ENCODE measurements around the gene PHF23. TPM values are rescaled to one million over a fixed set of nuclear protein-coding genes. Genes with fewer than 3 reads are reported as not detected.

PHF23 gene
- total and polyA plus RNA-seq, 9 of the 15 experiments (the other 6 are each of a cell fraction or from before 2014, with no cell fraction given), result 7.4 to 87.5 (median 33.7) TPM

DNA sequence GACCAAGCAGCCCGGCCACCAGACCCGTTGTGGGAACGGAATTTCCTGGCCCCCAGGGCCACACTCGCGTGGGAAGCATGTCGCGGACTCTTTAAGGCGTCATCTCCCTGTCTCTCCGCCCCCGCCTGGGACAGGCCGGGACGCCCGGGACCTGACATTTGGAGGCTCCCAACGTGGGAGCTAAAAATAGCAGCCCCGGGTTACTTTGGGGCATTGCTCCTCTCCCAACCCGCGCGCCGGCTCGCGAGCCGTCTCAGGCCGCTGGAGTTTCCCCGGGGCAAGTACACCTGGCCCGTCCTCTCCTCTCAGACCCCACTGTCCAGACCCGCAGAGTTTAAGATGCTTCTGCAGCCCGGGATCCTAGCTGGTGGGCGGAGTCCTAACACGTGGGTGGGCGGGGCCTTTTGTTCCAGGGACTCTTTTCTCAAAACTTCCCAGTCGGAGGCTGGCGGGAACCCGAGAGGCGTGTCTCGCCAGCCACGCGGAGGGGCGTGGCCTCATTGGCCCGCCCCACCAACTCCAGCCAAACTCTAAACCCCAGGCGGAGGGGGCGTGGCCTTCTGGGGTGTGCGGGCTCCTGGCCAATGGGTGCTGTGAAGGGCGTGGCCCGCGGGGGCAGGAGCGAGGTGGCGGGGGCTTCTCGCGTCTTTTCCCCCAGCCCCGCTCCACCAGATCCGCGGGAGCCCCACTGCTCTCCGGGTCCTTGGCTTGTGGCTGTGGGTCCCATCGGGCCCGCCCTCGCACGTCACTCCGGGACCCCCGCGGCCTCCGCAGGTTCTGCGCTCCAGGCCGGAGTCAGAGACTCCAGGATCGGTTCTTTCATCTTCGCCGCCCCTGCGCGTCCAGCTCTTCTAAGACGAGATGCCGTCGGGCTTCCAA lies 42.1 kb upstream of the PHF23 start, which contains the start of gene SLC2A4 (continued):
- TF ChIP-seq, protein P1, sequence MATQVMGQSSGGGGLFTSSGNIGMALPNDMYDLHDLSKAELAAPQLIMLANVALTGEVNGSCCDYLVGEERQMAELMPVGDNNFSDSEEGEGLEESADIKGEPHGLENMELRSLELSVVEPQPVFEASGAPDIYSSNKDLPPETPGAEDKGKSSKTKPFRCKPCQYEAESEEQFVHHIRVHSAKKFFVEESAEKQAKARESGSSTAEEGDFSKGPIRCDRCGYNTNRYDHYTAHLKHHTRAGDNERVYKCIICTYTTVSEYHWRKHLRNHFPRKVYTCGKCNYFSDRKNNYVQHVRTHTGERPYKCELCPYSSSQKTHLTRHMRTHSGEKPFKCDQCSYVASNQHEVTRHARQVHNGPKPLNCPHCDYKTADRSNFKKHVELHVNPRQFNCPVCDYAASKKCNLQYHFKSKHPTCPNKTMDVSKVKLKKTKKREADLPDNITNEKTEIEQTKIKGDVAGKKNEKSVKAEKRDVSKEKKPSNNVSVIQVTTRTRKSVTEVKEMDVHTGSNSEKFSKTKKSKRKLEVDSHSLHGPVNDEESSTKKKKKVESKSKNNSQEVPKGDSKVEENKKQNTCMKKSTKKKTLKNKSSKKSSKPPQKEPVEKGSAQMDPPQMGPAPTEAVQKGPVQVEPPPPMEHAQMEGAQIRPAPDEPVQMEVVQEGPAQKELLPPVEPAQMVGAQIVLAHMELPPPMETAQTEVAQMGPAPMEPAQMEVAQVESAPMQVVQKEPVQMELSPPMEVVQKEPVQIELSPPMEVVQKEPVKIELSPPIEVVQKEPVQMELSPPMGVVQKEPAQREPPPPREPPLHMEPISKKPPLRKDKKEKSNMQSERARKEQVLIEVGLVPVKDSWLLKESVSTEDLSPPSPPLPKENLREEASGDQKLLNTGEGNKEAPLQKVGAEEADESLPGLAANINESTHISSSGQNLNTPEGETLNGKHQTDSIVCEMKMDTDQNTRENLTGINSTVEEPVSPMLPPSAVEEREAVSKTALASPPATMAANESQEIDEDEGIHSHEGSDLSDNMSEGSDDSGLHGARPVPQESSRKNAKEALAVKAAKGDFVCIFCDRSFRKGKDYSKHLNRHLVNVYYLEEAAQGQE (IDR thresholded peaks at IDR 0.05; ENCODE audit: borderline replicate concordance), result no peak
- TF ChIP-seq, protein P1 (CRISPR knock-in tag; IDR thresholded peaks at IDR 0.05; ENCODE audit: low read depth), result no peak
- TF ChIP-seq TEAD4 (IDR thresholded peaks at IDR 0.05; ENCODE audit: low read length), result no peak
- TF ChIP-seq TEAD4 (CRISPR knock-in tag; IDR thresholded peaks at IDR 0.05; ENCODE audit: borderline replicate concordance), result 0 out of 2 replicates have a peak, but pooled peaks have one; percentile 17
- TF ChIP-seq, protein P2, sequence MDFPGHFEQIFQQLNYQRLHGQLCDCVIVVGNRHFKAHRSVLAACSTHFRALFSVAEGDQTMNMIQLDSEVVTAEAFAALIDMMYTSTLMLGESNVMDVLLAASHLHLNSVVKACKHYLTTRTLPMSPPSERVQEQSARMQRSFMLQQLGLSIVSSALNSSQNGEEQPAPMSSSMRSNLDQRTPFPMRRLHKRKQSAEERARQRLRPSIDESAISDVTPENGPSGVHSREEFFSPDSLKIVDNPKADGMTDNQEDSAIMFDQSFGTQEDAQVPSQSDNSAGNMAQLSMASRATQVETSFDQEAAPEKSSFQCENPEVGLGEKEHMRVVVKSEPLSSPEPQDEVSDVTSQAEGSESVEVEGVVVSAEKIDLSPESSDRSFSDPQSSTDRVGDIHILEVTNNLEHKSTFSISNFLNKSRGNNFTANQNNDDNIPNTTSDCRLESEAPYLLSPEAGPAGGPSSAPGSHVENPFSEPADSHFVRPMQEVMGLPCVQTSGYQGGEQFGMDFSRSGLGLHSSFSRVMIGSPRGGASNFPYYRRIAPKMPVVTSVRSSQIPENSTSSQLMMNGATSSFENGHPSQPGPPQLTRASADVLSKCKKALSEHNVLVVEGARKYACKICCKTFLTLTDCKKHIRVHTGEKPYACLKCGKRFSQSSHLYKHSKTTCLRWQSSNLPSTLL (IDR thresholded peaks at IDR 0.05), result no peak
- TF ChIP-seq RFX5 (IDR thresholded peaks at IDR 0.05; ENCODE audit: low read depth, low read length), result no peak
- TF ChIP-seq RBFOX2 (IDR thresholded peaks at IDR 0.05; ENCODE audit: low read depth, low read length), result peak; percentile 56
- no peak for TF ChIP-seq ZKSCAN1 (IDR thresholded peaks at IDR 0.05; ENCODE audit: low read depth, low read length)
- no peak for TF ChIP-seq TOE1 (IDR thresholded peaks at IDR 0.05; ENCODE audit: borderline replicate concordance)
- no peak for TF ChIP-seq TOE1 (CRISPR knock-in tag; IDR thresholded peaks at IDR 0.05; ENCODE audit: borderline replicate concordance, low read depth)
- no peak for TF ChIP-seq SUPT5H (IDR thresholded peaks at IDR 0.05)
- no peak for TF ChIP-seq THRAP3 (IDR thresholded peaks at IDR 0.05; ENCODE audit: borderline replicate concordance)

Data from K562 (cell line).